GM23338 (cell line): Measurements from ENCODE around the gene NTN4. TPM values are rescaled to one million over a fixed set of nuclear protein-coding genes. Genes with fewer than 3 reads are reported as not detected.

Source experiments
- ATAC-seq: fragments of 200-7000 bp; cut with Tn5 transposase; 3 replicates; pipeline ENCODE4 v1.9.1; 2020
- DNase-seq: peaks from one replicate; pipeline ENCODE4 v3.0.0-alpha.2; 2015; ENCODE audit warnings: low spot score
- H2AFZ ChIP-seq: fragments of 200-600 bp; sonication (generic); 2 replicates; pipeline ENCODE4 v1.8.0; 2016; ENCODE audit warnings: antibody characterized with exemption, mild to moderate bottlenecking, moderate library complexity
- H3F3A ChIP-seq: fragments of 200-600 bp; sonication (generic); replicated peaks from 2 replicates; pipeline ENCODE4 v1.8.0; 2017; ENCODE audit warnings: antibody characterized with exemption, mixed run types, low read depth
- H3K27ac ChIP-seq: fragments of 200-600 bp; sonication (generic); 2 replicates; pipeline ENCODE4 v1.6.1; 2016; ENCODE audit warnings: low read depth
- H3K27me3 ChIP-seq: fragments of 200-600 bp; sonication (generic); 2 replicates; pipeline ENCODE4 v1.8.0; 2016; ENCODE audit warnings: mild to moderate bottlenecking, mixed run types, moderate library complexity; ENCODE audit not compliant: insufficient read depth
- H3K36me3 ChIP-seq: fragments of 200-600 bp; sonication (generic); 2 replicates; pipeline ENCODE4 v1.8.0; 2016; ENCODE audit warnings: mild to moderate bottlenecking; ENCODE audit not compliant: insufficient read depth
- H3K4me1 ChIP-seq: fragments of 200-600 bp; sonication (generic); 2 replicates; pipeline ENCODE4 v1.8.0; 2016; ENCODE audit warnings: mild to moderate bottlenecking, moderate library complexity; ENCODE audit not compliant: insufficient read depth
- H3K4me2 ChIP-seq: fragments of 200-600 bp; sonication (generic); 2 replicates; pipeline ENCODE4 v1.7.1; 2017; ENCODE audit warnings: mixed run types
- H3K4me3 ChIP-seq: fragments of 200-600 bp; sonication (generic); 2 replicates; pipeline ENCODE4 v1.6.1; 2016; ENCODE audit warnings: mixed run types
- H3K79me2 ChIP-seq: fragments of 200-600 bp; sonication (generic); replicated peaks from 2 replicates; pipeline ENCODE4 v1.8.0; 2017; ENCODE audit warnings: mild to moderate bottlenecking; ENCODE audit not compliant: insufficient read depth
- H3K9me2 ChIP-seq: fragments of 200-600 bp; sonication (generic); 2 replicates; pipeline ENCODE4 v1.8.0; 2017; ENCODE audit not compliant: insufficient read depth
- H4K20me1 ChIP-seq: fragments of 200-600 bp; sonication (generic); replicated peaks from 2 replicates; pipeline ENCODE4 v1.8.0; 2017; ENCODE audit warnings: mild to moderate bottlenecking; ENCODE audit not compliant: insufficient read depth
- H3K27ac Mint-ChIP-seq: 2 replicates; pipeline ENCODE4 v1.8.0; 2020; ENCODE audit warnings: inconsistent platforms, mild to moderate bottlenecking, moderate library complexity, mixed read lengths
- H3K27me3 Mint-ChIP-seq: 3 replicates; pipeline ENCODE4 v1.8.0; 2022; ENCODE audit warnings: low read depth, mild to moderate bottlenecking, moderate library complexity, mixed read lengths, inconsistent platforms; ENCODE audit not compliant: insufficient read depth, poor library complexity
- H3K36me3 Mint-ChIP-seq: 3 replicates; pipeline ENCODE4 v1.8.0; 2021; ENCODE audit warnings: low read depth, mild to moderate bottlenecking, inconsistent platforms, moderate library complexity, mixed read lengths
- H3K4me1 Mint-ChIP-seq: 3 replicates; pipeline ENCODE4 v1.8.0; 2020; ENCODE audit warnings: mild to moderate bottlenecking, inconsistent platforms, mixed read lengths
- H3K4me3 Mint-ChIP-seq: 3 replicates; pipeline ENCODE4 v1.8.0; 2021; ENCODE audit warnings: moderate library complexity, mild to moderate bottlenecking, inconsistent platforms, mixed read lengths
- H3K9me3 Mint-ChIP-seq: 3 replicates; pipeline ENCODE4 v1.8.0; 2020; ENCODE audit warnings: moderate library complexity, mild to moderate bottlenecking, inconsistent platforms, mixed read lengths
- CREB1 ChIP-seq: fragments of 250-450 bp; sonication (Bioruptor Pico); IDR thresholded peaks from 2 replicates; pipeline ENCODE4 v1.5.0; 2020; ENCODE audit warnings: low read depth, mild to moderate bottlenecking, moderate library complexity
- CTCF ChIP-seq, 2 experiments: fragments of 200-600 bp in 1 of 2; sonication (generic) in 1 of 2; conservative IDR thresholded peaks; 2 replicates each; pipeline versions ENCODE4 v1.5.1 to v1.6.1; 2016 to 2017; ENCODE audit warnings: antibody characterized with exemption in 2 of 2, low read depth in 2 of 2, mild to moderate bottlenecking in 2 of 2, moderate library complexity in 1 of 2
- EZH2 ChIP-seq: fragments of 200-600 bp; sonication (generic); IDR thresholded peaks from one replicate; pipeline ENCODE4 v1.8.0; 2017; ENCODE audit warnings: antibody characterized with exemption, mild to moderate bottlenecking, low read depth; ENCODE audit not compliant: unreplicated experiment
- EZH2phosphoT487 ChIP-seq: fragments of 200-600 bp; sonication (generic); IDR thresholded peaks from one replicate; pipeline ENCODE4 v1.8.1; 2018; ENCODE audit warnings: antibody characterized with exemption; ENCODE audit not compliant: unreplicated experiment
- JUNB ChIP-seq: IDR thresholded peaks from one replicate; pipeline ENCODE4 v1.6.1; 2016; ENCODE audit warnings: antibody characterized with exemption; ENCODE audit not compliant: unreplicated experiment
- NANOG ChIP-seq: IDR thresholded peaks from 2 replicates; pipeline ENCODE4 v1.6.1; 2016; ENCODE audit warnings: antibody characterized with exemption, borderline replicate concordance
- POLR2AphosphoS5 ChIP-seq: IDR thresholded peaks from 2 replicates; pipeline ENCODE4 v1.6.1; 2016; ENCODE audit warnings: antibody characterized with exemption, low read depth
- REST ChIP-seq: IDR thresholded peaks from one replicate; pipeline ENCODE4 v1.6.1; 2018; ENCODE audit warnings: antibody characterized with exemption; ENCODE audit not compliant: unreplicated experiment
- STAT1 ChIP-seq: IDR thresholded peaks from one replicate; pipeline ENCODE4 v1.6.1; 2016; ENCODE audit warnings: antibody characterized with exemption; ENCODE audit not compliant: unreplicated experiment
- ZNF331 ChIP-seq: fragments of 250-450 bp; sonication (Bioruptor Pico); IDR thresholded peaks from 2 replicates; pipeline ENCODE4 v1.5.0; 2020; ENCODE audit warnings: low read depth, mild to moderate bottlenecking, moderate library complexity
- ZNF462 ChIP-seq: fragments of 250-450 bp; sonication (Bioruptor Pico); IDR thresholded peaks from 2 replicates; pipeline ENCODE4 v1.5.0; 2020; ENCODE audit warnings: mild to moderate bottlenecking, moderate library complexity
- polyA plus RNA-seq: library from polyadenylated mRNA; unstranded; fragments of >200 nt; fragmentation: Nextera tagmentation; extraction: Ambion mirVana; gene quantifications from 2 replicates; pipeline ENCODE4 v1.2.1, GENCODE V29; 2016
- total RNA-seq: library from RNA; depleted of rRNA; stranded (reverse); fragments of >200 nt; shearing (Covaris generic); gene quantifications from 2 replicates; pipeline ENCODE4 v1.2.3, GENCODE V29; 2014
- TF ChIP-seq, protein P1 (sequence below): IDR thresholded peaks from 2 replicates; pipeline ENCODE4 v1.6.1; 2016; ENCODE audit warnings: antibody characterized with exemption

The NTN4 gene
- total and polyA plus RNA-seq, 2 experiments from 2014 or later, result 1.5 to 3.8 TPM

DNA sequence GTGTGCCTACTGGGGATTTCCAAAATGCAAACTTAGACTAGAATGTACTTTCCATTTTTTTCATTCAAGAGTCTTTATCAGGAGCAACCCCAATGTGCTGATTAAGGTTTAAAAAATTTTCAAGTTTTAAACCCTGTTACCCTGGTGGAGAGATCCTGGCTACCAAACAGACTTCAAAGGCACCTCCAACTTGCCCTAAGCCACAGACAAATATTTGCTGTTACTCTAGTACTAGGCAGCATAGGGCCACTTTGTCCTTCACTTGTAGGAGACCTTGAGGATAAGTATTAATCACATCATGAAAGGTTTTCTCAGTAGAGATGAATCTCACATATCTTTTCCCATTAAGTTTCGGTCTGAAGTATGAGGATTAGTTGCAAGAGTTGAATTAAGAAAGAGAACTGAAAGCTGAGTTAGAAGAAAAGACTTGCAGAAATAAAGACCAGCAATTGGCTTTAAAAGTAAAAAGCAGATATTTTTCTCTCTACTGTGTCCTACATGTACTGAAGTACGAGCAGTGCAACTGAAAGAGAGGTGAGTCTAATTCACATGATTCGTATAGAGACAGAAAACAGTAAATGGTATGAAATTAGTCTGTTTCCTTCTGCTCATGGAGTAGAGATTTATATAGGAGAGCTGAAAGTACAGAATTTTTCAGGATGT lies 28.3 kb downstream of the NTN4 start:
- Histone ChIP-seq H3K36me3 (no peaks in the 10 kb centered on the region), H3K27me3 (no peaks in the 10 kb centered on the region)
- TF ChIP-seq EZH2, result no peak
- no peak for TF ChIP-seq POLR2AphosphoS5
- TF ChIP-seq JUNB, result no peak
- TF ChIP-seq CTCF (conservative IDR thresholded peaks at IDR 0.05; ENCODE audit: low read depth in 2 of 2), result no peak
- no peak for TF ChIP-seq NANOG
- no peak for TF ChIP-seq ZNF331 (CRISPR knock-in tag)
- no peak for TF ChIP-seq ZNF462 (CRISPR knock-in tag)
- TF ChIP-seq STAT1, result no peak
- TF ChIP-seq, protein P1, sequence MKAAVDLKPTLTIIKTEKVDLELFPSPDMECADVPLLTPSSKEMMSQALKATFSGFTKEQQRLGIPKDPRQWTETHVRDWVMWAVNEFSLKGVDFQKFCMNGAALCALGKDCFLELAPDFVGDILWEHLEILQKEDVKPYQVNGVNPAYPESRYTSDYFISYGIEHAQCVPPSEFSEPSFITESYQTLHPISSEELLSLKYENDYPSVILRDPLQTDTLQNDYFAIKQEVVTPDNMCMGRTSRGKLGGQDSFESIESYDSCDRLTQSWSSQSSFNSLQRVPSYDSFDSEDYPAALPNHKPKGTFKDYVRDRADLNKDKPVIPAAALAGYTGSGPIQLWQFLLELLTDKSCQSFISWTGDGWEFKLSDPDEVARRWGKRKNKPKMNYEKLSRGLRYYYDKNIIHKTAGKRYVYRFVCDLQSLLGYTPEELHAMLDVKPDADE, result no peak
- no peak for TF ChIP-seq REST
- no peak for TF ChIP-seq CREB1 (CRISPR knock-in tag)
- no peak for TF ChIP-seq EZH2phosphoT487

More for the DNA sequence above, 28.3 kb downstream of the NTN4 start:
- DNase-seq (no peak), ATAC-seq (no peak)
- Histone ChIP-seq H3K9me2 (no peaks in the 10 kb centered on the region), H3K27ac (no peak overlapping the region), H3K4me2 (no peak overlapping the region), H2AFZ (no peak overlapping the region), H4K20me1 (no peaks in the 10 kb centered on the region), H3K79me2 (no peaks in the 10 kb centered on the region), H3K4me1 (peaks cover 8% of the 10 kb centered on the region; the same call in 1 of the 2 replicates), H3F3A (no peaks in the 10 kb centered on the region), H3K4me3 (no peak overlapping the region)
- H3K4me1 Mint-ChIP-seq, result no peaks in the 10 kb centered on the region
- no peaks in the 10 kb centered on the region for H3K36me3 Mint-ChIP-seq
- H3K27me3 Mint-ChIP-seq, result no peaks in the 10 kb centered on the region
- H3K9me3 Mint-ChIP-seq, result no peaks in the 10 kb centered on the region
- H3K4me3 Mint-ChIP-seq, result no peak overlapping the region
- no peak overlapping the region for H3K27ac Mint-ChIP-seq
